GM19372 (cell line): ENCODE data around the gene LIMS2.
A peak's percentile ranks its signal among the peaks of the same experiment; 100 is the strongest.

Experiments used
- ATAC-seq: cut with Tn5 transposase; IDR thresholded peaks from one replicate; pipeline ENCODE4 v1.9.1; 2021; ENCODE audit warnings: mild to moderate bottlenecking, low read depth, moderate library complexity; ENCODE audit not compliant: unreplicated experiment

LIMS2 gene

DNA sequence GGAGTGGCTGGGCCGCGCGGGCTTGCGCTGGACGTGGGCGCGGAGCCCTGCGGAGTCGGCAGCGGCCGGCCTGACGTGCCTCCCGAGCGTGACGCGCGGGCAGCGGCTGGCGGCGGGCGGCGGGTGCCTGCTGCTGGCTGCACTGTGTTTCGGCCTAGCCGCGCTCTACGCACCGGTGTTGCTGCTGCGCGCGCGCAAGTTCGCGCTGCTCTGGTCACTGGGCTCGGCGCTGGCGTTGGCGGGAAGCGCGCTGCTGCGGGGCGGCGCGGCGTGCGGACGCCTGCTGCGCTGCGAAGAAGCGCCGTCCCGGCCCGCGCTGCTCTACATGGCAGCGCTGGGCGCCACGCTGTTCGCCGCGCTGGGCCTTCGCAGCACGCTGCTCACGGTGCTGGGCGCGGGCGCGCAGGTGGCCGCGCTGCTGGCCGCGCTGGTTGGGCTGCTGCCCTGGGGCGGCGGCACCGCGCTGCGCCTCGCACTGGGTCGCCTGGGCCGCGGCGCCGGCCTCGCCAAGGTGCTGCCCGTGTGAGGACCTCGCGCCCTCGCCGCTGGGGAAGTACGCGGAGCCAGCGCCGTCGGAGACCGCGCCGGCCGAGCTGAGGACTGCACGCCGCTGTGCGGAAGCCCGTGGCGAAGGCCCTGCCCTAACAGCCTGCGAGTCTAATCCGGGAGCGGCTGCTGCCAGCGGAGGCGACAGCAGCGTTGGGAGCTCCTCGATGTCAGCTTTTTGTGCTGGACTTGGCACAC lies 26.5 kb upstream of the LIMS2 start:
- ATAC-seq, result peak; percentile 50

DNA sequence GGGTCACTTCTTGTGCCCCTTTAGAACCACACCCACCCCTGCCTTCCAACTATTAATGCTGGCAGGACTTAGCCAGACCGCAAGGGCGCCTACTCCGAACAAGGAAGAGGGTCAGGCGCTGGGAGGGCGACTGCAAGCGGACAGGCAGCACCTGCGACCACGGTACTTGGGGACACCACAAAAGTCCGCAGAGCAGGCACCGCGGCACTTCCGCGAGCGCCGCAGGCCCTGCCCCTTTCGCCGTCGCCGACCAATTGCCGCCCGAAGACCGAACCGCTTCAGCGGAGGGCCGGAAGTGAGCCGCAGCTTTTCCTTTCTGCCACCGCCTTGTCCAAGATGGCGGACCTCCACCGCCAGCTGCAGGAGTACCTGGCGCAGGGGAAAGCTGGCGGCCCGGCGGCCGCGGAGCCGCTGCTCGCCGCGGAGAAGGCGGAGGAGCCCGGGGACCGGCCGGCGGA lies 25.9 kb upstream of the LIMS2 start, which contains the start of gene SFT2D3:
Gene SFT2D3 (plus strand): TSS at position 305 of the 458 bp plus-strand sequence. CDS start 32 bp downstream, at position 337.
- ATAC-seq, result peak; percentile 70

DNA sequence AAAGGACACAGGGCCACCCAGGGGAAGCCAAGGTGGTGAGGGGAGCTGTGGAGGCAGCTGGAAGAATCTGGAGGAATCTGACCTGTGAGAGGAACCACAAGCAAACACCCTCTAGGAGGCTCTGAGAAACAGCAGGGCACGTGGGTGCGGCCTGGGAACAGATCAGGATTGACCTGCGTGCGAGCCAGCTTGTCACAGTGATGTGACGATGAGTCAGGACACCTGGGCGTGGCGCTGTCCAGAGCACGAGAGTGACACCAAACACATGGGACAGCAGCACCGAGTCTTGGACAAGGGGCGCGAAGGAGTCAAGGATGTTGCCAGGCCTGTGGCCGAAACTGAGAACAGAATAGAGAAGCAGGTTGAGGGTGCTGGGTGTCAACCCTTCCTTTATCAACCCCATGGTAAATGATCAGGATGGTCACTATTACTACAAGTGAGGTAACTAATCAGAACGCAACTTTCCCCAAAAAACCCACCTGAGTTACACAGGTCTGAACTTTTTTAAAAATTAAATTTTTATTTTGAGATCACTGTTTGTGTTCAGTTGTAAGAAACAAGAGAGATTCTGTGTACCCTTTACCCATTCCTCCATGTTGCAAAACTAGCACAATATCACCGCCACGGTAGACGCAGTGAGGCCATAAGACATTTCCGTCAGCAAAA lies 25.3 kb upstream of the LIMS2 start:
- ATAC-seq, result peak; percentile 48

DNA sequence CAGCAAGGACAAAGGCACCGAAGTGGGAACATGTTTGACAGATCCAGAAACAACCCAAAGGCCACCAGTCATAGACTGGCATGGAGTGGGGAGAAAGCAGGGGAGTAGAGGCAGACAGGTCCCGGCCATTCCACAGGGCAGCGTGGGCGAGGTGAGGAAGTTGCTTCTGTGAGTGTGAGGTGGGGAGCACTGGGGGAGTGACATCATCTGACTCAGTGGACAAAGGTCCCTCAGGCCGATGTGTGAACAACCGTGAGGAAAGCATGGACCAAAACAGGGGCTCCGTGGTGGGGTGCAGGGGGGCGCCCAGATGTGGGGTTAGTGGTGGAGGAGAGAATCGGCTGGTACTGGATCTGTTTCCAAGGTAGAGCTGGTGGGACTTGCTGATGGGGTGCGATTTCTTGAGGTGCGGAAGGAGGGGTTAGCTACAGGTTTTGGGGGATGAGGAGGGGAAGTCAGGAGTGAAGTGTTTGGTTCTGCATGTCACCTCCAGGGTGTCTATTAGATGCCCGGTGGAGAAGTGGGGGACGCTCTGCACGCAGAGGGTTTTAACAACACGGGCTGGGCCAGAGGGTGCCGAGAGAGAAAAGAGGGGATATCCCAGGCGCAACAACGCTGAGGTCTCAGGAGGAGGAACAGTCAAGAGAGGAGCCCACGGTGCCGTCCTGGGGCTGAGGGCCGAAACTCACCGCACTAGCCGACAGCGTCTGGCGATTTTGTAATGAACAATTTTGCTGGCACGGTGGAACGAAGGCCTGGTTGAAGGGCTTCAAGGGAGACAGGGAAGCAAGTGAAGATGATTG lies 23.4 kb upstream of the LIMS2 start:
- ATAC-seq, result no peak

DNA sequence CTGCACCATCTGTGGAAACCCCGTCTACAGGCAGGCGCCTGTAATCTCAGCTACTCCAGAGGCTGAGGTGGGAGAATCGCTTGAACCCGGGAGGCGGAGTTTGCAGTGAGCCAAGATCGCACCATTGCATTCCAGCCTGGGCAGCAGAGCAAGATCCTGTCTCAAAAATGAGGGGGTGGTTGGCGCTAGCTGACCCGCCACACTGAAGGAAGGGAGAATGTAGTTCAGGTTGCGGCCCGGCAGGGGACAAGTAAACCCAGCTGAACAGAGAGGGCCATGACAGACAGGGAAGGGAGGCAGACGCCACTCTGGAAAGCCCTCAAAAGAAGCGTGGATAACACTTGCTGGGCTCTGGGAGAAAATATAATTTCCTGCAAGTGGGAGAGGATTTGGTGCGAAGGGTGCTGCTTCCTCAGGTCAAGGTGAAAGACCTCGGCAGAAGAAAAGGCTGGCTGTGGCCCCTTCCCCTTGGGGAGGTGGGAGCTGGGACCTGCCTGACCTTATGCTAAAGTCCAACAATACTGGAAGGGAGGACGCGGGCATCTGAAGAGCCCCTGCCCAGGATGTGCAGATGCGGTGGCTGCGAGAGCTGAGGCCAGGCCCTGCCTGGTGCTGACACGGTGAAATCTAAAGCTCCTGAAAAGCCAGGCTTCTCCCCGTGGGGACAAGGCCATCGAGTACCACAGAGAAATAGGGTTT lies 22.3 kb upstream of the LIMS2 start:
- no peak for ATAC-seq

DNA sequence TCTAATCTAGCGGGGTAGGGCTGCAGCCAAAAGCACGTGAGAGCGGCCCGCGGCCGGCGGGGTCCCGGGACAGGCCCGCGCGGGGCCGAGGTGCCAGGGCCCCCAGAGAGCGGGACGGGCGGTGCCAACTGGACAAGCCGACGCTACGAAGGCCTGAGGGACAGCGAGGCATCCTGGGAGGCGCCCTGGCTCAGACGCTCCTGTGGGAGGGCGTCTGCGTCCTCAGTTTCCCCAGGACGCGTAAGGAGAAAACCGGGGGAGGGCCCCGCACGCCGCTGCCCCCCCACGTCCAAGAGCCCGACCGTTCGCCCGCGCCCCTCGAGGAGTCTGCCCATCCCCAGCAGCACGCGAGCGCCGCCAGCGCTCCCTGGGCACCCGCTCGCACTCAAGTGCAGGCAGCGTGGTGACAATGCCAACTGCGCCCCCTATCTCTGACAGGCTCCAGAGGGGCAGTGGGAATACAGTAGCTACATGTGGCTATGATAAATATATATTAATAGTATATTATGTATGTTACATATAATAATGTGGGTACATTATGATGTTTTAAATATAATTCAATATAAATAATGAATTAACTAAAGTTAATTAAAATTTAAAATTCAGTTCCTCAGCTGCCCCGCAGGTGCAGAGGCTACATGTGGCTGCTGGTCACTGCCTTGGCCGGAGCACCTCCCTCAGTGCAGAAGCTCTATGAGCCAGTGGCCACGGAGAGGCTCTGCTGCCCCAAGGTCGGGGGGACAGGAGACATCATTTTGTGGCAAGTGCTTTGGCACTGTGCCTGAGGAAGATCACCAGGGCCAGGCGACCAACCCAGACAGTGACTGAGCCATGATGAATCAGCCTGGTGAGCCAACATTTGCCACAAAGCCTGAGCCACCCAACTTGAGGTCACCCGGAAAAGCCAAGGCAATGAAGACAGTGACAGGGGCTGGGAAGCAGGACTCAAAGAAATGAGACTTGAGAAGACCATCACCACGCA lies 20.5 kb upstream of the LIMS2 start:
- ATAC-seq, result no peak

DNA sequence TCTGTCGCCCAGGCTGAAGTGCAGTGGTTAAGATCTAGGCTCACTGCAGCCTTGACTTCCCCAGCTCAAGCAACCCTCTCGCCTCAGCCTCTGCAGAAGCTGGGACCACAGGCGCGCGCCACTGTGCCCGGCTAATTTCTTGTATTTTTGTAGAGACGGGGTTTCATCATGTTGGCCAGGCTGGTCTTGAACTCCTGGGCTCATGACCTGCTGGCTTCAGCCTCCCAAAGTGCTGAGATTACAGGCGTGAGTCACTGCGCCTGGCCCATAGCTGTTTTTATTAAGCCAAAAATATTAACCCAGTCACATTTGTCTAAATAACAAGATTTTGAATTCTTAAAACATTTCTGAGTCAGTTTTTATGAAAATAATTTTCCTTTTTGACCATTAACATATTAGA lies 19.7 kb upstream of the LIMS2 start:
- ATAC-seq, result no peak

DNA sequence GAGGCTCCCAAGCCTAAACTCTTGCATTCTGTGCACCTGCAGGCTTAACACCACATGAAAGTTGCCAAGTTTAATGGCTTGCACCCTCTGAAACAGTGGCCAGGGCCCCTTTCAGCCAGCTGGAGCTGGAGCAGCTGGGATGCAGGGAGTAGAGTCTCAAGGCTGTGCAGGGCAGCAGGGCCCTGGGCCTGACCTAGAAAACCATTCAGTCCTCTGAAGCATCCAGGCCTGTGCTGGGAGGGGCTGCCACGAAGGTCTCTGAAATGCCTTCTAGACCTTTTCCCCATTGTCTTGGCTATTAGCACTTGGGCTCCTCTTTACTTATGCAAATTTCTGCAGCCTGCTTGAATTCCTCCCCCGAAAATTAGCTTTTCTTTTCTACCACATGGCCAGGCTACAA lies 15.4 kb upstream of the LIMS2 start:
- ATAC-seq, result no peak

DNA sequence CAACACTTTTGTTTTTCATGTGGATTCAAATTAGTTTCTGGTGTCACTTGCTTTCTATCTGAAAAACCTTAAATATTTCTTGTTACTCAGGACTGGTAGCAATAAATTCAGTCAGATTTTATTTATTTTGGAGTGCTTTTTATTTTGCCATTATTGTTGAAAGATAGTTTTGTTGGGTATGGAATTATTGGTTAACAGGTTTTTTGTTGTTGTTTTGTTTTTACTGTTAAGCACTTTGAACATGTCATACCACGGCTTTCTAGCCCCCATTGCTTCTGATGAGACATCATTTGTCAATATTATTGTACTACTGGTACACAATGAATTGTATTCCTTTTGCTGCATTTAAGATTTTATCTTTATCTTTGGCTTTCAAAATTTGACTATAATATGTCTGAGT lies 13.1 kb upstream of the LIMS2 start:
- ATAC-seq, result no peak

DNA sequence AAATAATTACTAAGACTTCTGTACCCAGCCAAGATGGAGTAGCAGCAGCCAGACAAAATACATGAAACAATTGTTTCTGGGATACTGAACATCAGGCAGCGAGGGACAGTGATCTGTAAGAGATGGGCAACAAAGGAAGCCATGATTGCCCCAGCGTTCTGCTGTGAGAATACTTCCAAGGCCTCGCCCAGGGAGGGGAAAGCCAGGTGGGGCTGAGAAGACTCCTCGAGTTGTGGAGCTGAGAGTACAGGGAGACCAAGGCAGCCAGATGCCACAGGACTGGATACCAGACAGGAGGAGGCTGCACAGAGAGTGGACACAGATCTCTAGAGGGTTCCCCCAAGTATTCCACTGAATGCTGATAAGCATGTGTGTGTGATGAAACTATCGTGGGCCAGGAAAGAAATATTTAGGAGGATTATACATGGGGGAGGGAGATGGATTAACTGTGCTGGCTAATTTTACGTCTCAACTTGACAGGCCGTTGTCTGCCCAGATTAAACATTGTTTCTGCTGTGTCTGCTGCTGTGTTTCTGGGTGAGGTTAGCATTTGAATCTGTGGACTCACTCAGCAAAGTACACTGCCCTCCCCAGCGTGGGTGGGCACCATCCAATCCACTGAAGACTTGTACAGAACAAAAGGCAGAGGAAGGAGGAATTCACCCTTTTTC lies 10.2 kb upstream of the LIMS2 start:
- ATAC-seq, result no peak

DNA sequence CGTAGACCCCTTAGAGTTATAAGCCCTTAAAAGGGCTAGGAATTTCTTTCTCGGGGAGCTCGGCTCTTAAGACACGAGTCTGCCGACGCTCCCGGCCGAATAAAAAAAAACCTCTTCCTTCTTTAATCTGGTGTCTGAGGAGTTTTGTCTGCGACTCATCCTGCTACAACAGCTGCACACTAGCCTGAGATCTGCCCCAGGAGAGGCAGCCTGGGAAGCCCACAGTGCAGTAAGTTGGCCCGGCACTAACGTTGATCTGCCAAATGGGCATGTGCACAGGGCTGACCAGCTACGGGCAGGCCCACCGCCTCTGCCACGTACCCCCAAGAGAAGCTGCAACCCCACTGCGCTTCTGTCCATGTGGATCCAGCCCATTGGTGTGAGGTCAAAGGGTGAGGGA lies 8.4 kb upstream of the LIMS2 start:
- ATAC-seq, result no peak

DNA sequence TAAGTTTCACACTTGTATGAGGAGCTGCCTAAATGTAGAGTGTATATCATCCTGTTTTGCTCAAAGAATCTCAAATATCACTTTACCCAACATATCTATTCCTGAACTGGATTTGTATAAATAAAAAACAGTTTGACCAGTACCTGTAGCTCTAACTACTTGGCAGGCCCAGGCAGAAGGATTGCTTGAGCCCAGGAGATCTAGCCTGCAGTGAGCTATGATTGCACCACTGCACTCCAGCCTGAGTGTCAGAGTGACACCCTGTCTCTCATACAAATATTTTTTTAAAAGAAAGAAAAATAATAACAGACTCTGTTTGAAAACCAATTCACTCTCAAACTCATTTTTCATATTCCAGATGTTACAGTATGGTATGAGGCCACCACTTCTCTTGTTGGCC lies 7.7 kb upstream of the LIMS2 start:
- no peak for ATAC-seq

DNA sequence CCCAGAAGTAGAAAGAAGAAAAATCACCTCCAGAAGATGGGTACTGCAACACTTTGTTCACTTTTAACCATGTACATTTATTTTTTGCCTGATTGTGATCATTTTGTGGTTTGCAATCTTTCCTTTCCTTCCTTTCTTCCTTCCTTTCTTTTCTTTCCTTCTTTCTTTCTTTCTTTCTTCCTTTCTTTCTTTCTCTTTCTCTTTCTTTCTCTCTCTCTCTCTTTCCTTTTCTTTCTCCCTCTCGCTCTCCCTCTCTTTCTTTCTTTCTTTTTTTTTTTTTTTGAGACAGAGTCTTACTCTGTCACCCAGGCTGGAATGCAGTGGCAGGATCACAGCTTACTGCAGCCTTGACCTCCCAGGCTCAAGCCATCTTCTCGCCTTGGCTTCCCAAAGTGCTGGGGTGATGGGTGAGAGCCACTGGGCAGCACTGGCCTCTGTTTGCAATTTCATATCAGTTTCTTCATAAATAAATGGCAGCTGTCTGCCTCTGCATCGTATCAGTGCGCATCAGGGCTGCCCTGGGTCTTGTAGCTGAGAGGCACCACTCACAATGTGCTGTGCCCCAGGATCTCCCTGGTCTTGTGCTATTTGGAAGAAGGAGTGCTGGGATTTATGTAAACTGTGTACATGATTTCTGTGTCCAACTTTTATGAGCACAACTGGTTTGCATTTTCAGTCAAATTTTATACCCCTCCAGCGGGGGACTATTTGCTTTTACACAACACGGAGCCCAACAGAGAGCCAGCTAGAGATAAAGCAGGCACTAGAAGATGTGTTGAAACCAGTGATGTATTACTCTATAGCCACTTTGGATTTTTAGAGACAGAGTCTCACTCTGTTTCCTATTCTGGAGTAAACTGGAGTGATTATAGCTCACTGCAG lies 6.9 kb upstream of the LIMS2 start:
- no peak for ATAC-seq

DNA sequence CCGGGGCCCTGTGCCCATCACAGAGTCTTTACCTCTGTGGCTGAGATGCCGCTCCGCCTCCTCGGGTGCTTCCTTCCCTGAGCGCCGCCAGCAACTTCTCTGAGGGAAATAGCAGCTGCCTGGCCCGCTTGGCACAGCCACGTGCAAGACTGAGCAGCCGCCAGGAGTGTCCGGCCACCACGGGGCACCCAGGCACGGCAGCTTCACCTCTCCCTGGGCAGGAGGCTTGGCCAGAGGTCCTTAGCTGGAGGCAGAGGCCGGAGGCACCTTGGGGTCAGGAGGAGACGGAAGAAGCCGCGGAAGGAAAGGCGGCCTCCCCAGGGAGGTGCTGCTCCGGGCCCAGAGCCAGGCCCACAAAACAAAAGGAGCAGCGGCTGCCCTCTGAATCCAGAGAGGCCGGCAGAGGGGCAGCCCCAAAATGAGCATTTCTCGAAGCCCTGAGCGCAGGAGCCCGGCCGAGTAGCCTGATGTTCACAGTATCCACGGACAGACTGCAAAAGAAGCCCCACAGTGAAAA lies 6.0 kb upstream of the LIMS2 start:
- ATAC-seq, result no peak

DNA sequence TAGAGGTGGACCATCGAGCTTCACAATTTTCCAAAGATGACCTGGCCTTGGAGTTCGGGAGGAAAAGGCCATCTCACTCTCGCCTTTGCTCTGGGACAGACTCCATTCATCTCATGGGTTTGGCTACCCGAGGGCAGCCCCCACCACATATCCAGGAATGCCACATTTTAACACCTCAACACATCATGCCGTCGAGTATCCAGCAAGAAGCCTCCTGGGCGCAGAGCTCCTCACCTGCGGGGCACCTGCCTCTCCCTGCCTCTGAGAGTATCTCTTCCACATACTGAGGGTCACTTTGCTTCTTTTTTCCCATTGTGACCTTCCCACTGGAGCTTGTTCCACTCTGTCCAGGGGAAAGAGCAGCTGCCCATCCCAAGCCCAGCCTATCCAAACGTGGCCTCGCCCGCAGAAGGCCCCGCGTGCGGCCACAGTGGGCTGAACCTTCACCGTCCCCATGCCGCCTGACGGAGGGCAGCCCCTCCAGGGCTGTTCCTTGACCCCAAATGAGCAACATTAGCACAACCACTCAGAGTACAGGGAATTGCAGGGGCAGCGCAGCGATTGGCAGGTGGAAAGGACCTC lies 5.5 kb upstream of the LIMS2 start:
- ATAC-seq, result no peak

DNA sequence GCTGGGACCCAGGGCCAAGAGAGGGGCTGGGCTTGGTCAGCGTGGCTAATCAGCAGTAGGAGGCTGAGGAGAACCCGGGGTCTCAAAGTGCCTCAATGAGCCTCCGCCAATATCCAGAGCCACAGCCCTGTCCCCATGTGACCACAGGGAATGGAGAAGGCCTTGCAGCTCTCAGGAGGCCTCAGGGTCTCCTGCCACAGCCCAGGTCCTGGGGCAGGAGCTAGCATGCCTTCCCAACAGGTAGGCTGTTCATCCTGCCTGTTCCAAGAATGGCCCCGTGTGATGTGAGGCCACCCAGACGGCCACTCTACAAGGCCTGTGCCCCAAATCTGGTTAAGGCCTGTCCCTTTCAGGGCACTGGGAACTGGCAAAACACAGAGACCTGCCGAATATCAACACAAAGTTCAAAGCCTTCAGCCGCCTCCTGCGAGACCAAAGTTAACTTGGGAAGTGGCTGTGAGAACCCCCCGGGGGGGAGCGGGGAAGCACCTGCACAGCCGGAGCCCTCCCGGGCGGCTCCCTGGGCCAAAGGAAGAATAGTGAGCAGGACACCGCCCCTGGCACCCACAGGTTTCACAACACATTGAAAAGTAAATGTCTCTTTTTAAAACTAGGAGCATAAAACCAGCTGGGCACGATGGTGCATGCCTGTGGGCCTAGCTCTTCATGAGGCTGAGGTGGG lies 4.5 kb upstream of the LIMS2 start:
- no peak for ATAC-seq

DNA sequence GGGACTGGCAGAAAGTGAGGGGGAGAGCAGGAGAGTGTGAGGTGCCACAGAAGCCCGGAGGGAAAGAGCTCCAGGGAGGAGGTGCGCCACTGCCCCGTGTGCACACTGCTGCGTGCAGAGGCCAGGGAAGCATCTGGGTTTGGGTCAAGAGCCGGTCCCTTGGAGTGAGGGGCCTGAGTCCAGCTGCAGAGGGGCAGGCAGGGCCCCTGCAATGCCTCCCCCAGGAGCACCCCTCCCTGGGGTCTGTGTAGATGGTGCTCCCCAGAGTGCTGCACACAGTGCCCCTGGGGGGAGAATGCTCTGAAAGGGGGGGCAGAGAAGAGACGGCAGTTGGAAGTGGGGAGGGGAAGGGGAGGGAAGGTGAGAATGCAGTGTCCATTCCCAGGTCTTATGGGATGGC lies 3.7 kb upstream of the LIMS2 start:
- ATAC-seq, result no peak
